HepG2 (cell line): ENCODE results near the gene CELF4. TPM values are rescaled to one million over a fixed set of nuclear protein-coding genes. Genes with fewer than 3 reads are reported as not detected.

Experiments
- ATAC-seq: fragments of 200-7000 bp; cut with Tn5 transposase; 3 replicates; pipeline ENCODE4 v1.9.1; 2020; ENCODE audit warnings: mild to moderate bottlenecking, moderate library complexity
- BruUV-seq: library from RNA; stranded (reverse); fragments of 400-500 nt; replicated peaks from 2 replicates; lab custom pipeline; 2021; lab: Mats Ljungman, UMichigan
- CTCF ChIA-PET: fragments of 300-600 bp; formaldehyde crosslinking; extraction: SDS; loops from one replicate; lab custom pipeline; 2021; ENCODE audit warnings: low total read pairs, inconsistent platforms, low intra/inter-chr PET ratio; lab: Yijun Ruan, JAX
- POLR2A ChIA-PET: fragments of 350-600 bp; sonication (Branson Sonifier 250); formaldehyde crosslinking; loops from one replicate; lab custom pipeline; 2020; ENCODE audit warnings: antibody characterized with exemption, inconsistent platforms; lab: Yijun Ruan, JAX
- DNase-seq: peaks from one replicate; pipeline ENCODE4 v3.0.0-alpha.2; 2015; ENCODE audit warnings: low spot score
- FAIRE-seq: peaks from 3 replicates; lab custom pipeline; 2011; peaks lifted over from hg19 to GRCh38; lab: Jason Lieb, UNC
- H2AFZ ChIP-seq: one replicate; pipeline ENCODE4 v1.6.1; 2011; ENCODE audit warnings: low read length, inconsistent platforms
- H3K27ac ChIP-seq: fragments of 300-600 bp; 3 replicates; pipeline ENCODE4 v1.8.0; 2011; ENCODE audit warnings: mixed run types, mild to moderate bottlenecking, mixed read lengths, low read length, inconsistent platforms; ENCODE audit not compliant: insufficient read depth; ENCODE audit errors: extremely low read length
- H3K27me3 ChIP-seq, 2 experiments: fragments of 200-600 bp in 1 of 2; 2 replicates in 1 of 2; 3 replicates in 1 of 2; pipeline versions ENCODE4 v1.6.0 to v1.8.0; 2011; ENCODE audit warnings: low read length in 2 of 2, mild to moderate bottlenecking in 2 of 2, moderate library complexity in 2 of 2, inconsistent platforms in 1 of 2; ENCODE audit not compliant: insufficient read depth in 2 of 2, control insufficient read depth in 1 of 2
- H3K36me3 ChIP-seq, 2 experiments: fragments of 200-600 bp in 1 of 2; replicated peaks in 1 of 2; 2 replicates in 1 of 2; 3 replicates in 1 of 2; pipeline versions ENCODE4 v1.5.1 to v1.8.0; 2011; ENCODE audit warnings: low read length in 2 of 2, inconsistent platforms in 1 of 2; ENCODE audit not compliant: insufficient read depth in 2 of 2, control insufficient read depth in 1 of 2
- H3K4me1 ChIP-seq: 2 replicates; pipeline ENCODE4 v1.5.1; 2012; ENCODE audit warnings: low read length, inconsistent platforms; ENCODE audit not compliant: insufficient read depth
- H3K4me2 ChIP-seq: 2 replicates; pipeline ENCODE4 v1.6.0; 2011; ENCODE audit warnings: low read depth, low read length, inconsistent platforms
- H3K4me3 ChIP-seq, 3 experiments: fragments of 200-600 bp in 1 of 3; sonication (generic), shearing (Covaris generic) in 1 of 3; replicated peaks in 1 of 3; 2 replicates each; pipeline ENCODE4 v1.5.1; 2011 to 2016; ENCODE audit warnings: low read length in 3 of 3, inconsistent platforms in 2 of 3, low read depth in 2 of 3, mild to moderate bottlenecking in 2 of 3, control low read depth in 1 of 3, mixed read lengths in 1 of 3; ENCODE audit not compliant: insufficient read depth in 1 of 3
- H3K79me2 ChIP-seq: one replicate; pipeline ENCODE4 v1.6.1; 2011; ENCODE audit warnings: low read length, inconsistent platforms; ENCODE audit not compliant: insufficient read depth
- H3K9ac ChIP-seq: 2 replicates; pipeline ENCODE4 v1.6.0; 2011; ENCODE audit warnings: mild to moderate bottlenecking, low read depth, low read length, inconsistent platforms; ENCODE audit not compliant: insufficient read depth
- H3K9me3 ChIP-seq: 2 replicates; pipeline ENCODE4 v1.5.1; 2012; ENCODE audit warnings: mild to moderate bottlenecking, low read length
- H4K20me1 ChIP-seq: 2 replicates; pipeline ENCODE4 v1.6.0; 2011; ENCODE audit warnings: inconsistent platforms, mild to moderate bottlenecking, low read length, moderate library complexity; ENCODE audit not compliant: insufficient read depth
- CHD4 ChIP-seq: fragments of 200-600 bp; sonication (generic); IDR thresholded peaks from 2 replicates; pipeline ENCODE4 v1.7.0; 2017; ENCODE audit warnings: mild to moderate bottlenecking, low read length, borderline replicate concordance
- HIC2 ChIP-seq: sonication (generic); formaldehyde crosslinking; IDR thresholded peaks from 2 replicates; pipeline ENCODE4 v1.9.0; 2022; ENCODE audit warnings: low read depth, missing genetic modification reagents
- LCORL ChIP-seq, 2 experiments: fragments of 450-650 bp in 1 of 2; sonication (generic) in 1 of 2; formaldehyde crosslinking in 1 of 2; IDR thresholded peaks; 2 replicates each; pipeline versions ENCODE4 v1.5.0 to v1.6.1; 2017 to 2020; ENCODE audit warnings: antibody characterized with exemption in 1 of 2, missing genetic modification reagents in 1 of 2
- MATR3 ChIP-seq: sonication (generic); formaldehyde crosslinking; IDR thresholded peaks from 2 replicates; pipeline ENCODE4 v1.4.0; 2020; ENCODE audit warnings: missing genetic modification reagents
- RBFOX2 ChIP-seq: fragments of 200-400 bp; formaldehyde crosslinking; IDR thresholded peaks from 2 replicates; pipeline ENCODE4 v1.6.1; 2017; ENCODE audit warnings: low read depth, mild to moderate bottlenecking, low read length
- SYNCRIP ChIP-seq: fragments of 200-400 bp; formaldehyde crosslinking; IDR thresholded peaks from 2 replicates; pipeline ENCODE4 v1.6.1; 2018; ENCODE audit warnings: mild to moderate bottlenecking, low read depth, low read length; ENCODE audit not compliant: insufficient read depth
- ZBTB21 ChIP-seq: sonication (generic); formaldehyde crosslinking; IDR thresholded peaks from 2 replicates; pipeline ENCODE4 v1.4.0; 2020; ENCODE audit warnings: missing genetic modification reagents
- ZNF512 ChIP-seq: sonication (generic); formaldehyde crosslinking; IDR thresholded peaks from 2 replicates; pipeline ENCODE4 v1.4.0; 2020; ENCODE audit warnings: mild to moderate bottlenecking, missing genetic modification reagents
- ZNF75D ChIP-seq: sonication (generic); formaldehyde crosslinking; IDR thresholded peaks from 2 replicates; pipeline ENCODE4 v1.8.1; 2023; ENCODE audit warnings: missing genetic modification reagents, mild to moderate bottlenecking, borderline replicate concordance
- ZNF800 ChIP-seq: sonication (generic); formaldehyde crosslinking; IDR thresholded peaks from 2 replicates; pipeline ENCODE4 v1.4.0; 2020; ENCODE audit warnings: missing genetic modification reagents
- WGBS: methylation state at CpG from one replicate; pipeline ENCODE4 v1.1.6; 2017; ENCODE audit warnings: low lambda C conversion rate; 5-methylcytosine and 5-hydroxymethylcytosine counted together
- in situ Hi-C: cut with HindIII; loops from 2 replicates; pipeline ENCODE4 v1.10.0; 2017; ENCODE audit warnings: low pct_unique_long_range_greater_than_20kb; ENCODE audit not compliant: extremely low pct_ligation_motif_present
- intact Hi-C: fragments of 100-400 bp; cut with micrococcal nuclease; formaldehyde crosslinking; loops from one replicate; pipeline ENCODE4 v1.10.0; 2022; ENCODE audit not compliant: unreplicated experiment
- polyA plus RNA-seq, 8 experiments: library from polyadenylated mRNA; depleted of rRNA in 3 of 8; stranded (reverse) in 7 of 8; unstranded in 1 of 8; fragments of >200 nt; fragmentation: Illumina TruSeq in 4 of 8; extraction: Trizol in 4 of 8; gene quantifications; 2 replicates each; pipeline versions ENCODE4 v1.2.1 to v1.2.3, GENCODE V29; 2011 to 2016; ENCODE audit warnings: low read depth in 4 of 8, missing spikeins in 1 of 8, mixed read lengths in 1 of 8; ENCODE audit not compliant: insufficient read depth in 1 of 8
- total RNA-seq, 5 experiments: library from RNA; depleted of rRNA; stranded (reverse); fragments of >200 nt; fragmentation: Illumina TruSeq; extraction: Trizol; gene quantifications; 2 replicates each; pipeline ENCODE4 v1.2.3, GENCODE V29; 2016; ENCODE audit warnings: low read depth in 1 of 5

Gene CELF4
- total and polyA plus RNA-seq, 2 of the 13 experiments (the other 11 are each of a cell fraction or from before 2014, with no cell fraction given) = not detected

GRCh38 chr18:37445368-37445767, 120.2 kb downstream of the CELF4 start:
- no peaks in the 10 kb centered on the region for H3K79me2 ChIP-seq
- ChIA-PET POLR2A (no interaction called here), CTCF (interaction anchor here (1.9 kb wide), 1 partner anchor 92 kb away, joined by 8 read pairs; no protein-coding TSS in a partner anchor)
- no peak for FAIRE-seq
- TF ChIP-seq SYNCRIP (no peak), ZNF75D (CRISPR knock-in tag) (no peak), ZNF800 (no peak), HIC2 (CRISPR knock-in tag) (no peak), ZBTB21 (CRISPR knock-in tag) (no peak), ZNF512 (CRISPR knock-in tag) (no peak), MATR3 (CRISPR knock-in tag) (no peak), LCORL (IDR thresholded peaks at IDR 0.05) (no peak), LCORL (CRISPR knock-in tag; IDR thresholded peaks at IDR 0.05) (no peak), RBFOX2 (no peak), CHD4 (no peak)
- DNase-seq = no peak
- H3K27me3 ChIP-seq = peaks cover 4 to 42% of the 10 kb centered on the region in 2 experiments; a peak in 4 of 5 replicates
- ATAC-seq = no peak
- no peaks in the 10 kb centered on the region for H3K9me3 ChIP-seq
- in situ Hi-C loops (loop anchor here (5.0 kb wide), 1 partner anchor 92 kb away; no protein-coding TSS in a partner anchor), intact Hi-C loops (no loop called here)
- BruUV-seq = no TSS peak
- no peak overlapping the region for H3K27ac ChIP-seq
- no peak overlapping the region for H2AFZ ChIP-seq
- H3K4me3 ChIP-seq = no peak overlapping the region
- 20% methylated on average over 5 of the region's 7 CpGs for WGBS
- H3K4me1 ChIP-seq = no peaks in the 10 kb centered on the region
- no peaks in the 10 kb centered on the region for H4K20me1 ChIP-seq
- no peak overlapping the region for H3K4me2 ChIP-seq
- no peaks in the 10 kb centered on the region for H3K36me3 ChIP-seq
- no peak overlapping the region for H3K9ac ChIP-seq
